SW480 (cell line): ENCODE results near the gene ITM2C.

ENCODE experiments used
- DNase-seq: peaks from one replicate; pipeline ENCODE4 v3.0.0-alpha.2; 2016; ENCODE audit warnings: low spot score

ITM2C gene

DNA sequence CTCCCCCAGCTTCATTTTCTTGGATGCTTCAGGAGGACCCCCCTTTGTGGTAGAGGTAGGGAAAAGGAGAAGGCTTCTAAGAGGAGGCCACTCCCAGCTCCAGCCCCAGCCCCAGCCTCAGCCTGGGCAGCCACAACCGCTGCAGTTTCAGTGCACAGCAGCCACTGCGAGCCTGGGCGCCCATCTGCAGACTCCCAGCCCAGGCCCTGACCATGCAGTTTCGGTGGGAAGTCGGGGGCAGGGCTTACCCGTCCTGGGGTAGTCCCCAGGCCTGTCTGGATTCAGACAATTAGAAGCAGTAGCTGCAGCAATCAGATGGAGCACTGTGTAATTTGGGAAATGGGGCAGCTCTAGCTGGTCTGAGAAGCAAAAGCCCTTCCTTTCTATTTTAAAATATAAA is 28.6 kb downstream of the ITM2C start:
- no peak for DNase-seq

DNA sequence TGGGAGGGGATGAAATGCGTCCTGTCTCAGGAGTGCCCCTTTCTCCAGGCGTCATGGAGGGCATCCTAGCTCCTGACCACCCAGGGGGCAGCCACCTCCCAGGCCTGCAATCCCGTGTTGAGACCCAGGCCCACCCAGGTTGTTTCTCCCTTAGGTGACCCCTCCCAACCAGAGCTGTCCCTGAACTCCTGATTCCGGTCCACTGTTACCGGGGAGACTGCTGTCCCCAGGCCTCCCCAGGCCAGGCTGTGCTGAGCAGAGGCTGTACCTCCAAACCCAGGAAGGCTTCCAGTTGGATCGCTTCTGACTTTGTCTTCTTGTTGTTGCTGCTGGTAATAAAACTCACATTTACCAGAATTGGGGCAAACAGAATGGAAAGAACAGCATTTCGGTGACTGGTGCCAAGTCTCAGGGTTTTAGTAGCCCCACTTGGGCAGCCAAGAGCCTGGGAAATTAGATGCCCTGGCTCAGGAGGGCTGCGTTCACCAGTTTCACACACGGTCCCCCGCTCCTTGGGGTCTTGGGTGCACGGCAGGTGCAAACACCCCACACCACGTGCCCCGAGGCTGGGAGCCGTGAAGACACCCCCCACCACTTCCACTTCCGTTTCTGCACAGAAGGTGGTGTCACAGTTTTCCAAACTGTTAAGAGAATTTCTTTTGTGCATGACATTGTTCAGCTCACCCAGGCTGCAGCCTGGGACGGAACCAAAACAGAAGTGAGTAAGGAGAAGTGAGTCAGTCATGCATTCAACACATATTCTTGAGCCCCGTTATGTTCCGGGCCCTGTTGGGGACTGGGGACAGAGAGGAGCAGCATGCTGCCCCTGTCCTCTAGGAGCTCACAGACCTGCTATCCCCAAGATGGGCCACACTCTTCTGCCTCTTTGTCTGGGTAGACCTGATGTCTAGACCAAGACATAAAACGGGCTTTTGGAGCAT is 29.4 kb downstream of the ITM2C start:
- no peak for DNase-seq

DNA sequence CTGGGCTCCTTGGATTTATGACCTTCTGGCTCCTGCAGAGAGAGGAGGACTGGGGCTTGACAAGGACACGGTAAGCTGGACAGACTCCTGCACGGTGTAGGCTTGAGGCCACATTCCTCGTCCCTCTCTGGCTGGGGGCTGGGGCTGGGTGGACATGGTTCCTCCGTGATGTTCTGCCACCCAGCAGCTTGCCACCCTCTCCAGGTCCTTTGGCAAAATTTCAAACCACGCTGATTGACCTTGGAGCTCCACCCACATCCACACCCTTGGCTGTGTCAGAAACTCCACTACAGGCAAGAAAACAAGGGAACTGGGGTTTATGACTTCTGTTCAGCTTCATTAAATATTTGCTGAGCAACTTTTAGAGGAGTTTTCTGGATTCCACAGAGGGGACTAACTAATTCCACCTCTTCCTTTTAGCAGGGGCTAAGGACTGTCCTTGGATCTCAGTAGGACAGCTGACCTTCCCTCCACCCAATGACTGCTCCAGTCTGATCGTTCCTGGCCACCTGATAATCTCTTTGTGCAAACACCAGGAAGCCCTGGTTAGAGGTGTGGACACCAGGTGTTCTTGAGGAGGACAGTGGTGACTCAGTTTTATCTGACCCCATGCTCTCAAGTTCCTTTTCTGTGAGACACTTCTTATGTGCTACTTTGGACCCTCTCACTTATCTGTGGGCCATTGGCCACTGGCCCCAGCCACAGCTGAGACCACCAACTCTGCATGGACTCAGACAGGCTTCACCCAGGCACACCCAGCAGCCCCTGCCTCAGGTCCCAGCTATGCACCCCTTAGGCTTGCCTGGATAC is 31.0 kb downstream of the ITM2C start:
- DNase-seq: peak; percentile 27

DNA sequence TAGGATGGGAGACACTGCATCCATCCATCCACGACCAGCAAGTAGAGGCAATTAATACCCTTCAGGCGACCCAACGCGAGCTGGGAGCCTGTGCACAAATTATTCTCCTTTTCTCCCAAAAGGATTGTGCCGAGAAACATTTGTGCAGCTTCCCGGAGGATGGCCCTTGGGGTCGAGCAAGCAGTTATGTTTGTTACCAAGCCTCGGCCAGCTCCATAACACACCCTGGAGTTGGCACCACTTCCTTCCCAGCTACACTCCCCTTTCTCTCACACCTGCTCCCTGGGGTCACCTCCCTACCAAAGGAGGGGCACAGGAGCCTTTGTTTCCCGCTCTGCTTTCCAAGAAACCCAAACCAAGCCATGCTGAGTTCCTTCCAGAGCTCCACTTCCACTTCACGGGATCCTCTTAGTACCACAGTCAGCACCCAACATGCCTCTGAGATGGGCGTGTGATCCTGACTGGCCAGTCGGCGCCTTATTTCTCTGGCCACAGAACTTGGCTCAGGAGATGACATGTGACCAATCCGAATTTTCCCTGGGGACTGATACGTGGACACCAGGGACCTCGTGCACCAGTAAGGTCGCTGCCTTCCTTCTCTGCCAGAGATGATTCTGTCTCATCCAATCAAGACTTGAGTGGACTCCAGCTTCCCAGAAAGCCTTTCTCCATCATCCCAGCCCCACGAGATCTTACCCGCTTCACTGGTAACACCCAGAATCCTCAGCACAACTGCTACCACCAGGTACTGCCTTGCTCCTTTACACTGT is 31.8 kb downstream of the ITM2C start:
- no peak for DNase-seq

DNA sequence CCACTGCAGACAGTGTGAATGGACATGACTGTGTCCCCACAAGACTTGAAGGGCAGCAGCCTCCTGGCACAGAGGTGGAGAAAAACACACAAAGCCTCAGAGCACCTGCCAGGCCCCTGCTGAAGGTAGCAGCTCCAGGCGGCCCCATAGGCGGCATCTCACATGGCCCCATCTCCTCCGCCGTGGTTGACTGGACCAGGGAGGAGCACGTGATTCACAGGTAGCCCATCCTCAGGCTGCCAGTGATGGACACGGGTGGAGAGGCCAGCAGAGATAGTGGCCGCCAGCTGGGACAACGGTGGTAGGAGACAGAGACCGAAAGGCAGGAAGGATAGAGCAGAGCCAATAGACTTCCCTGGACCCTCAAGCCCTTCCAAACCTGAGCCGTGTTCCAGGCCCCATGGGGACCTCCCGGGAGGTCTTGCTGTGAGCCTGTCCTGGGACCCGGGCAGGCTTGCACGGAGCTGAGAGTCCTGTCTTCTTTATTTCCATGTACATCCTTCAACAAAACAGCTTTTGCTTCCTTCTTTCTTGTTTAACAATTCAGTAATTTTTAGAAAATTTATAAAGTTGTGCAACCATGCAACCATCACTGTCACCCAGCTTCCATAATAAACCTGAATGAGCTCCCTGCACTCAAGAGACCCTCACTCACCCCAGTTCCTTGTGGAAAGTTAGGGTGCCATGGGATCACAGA is 33.4 kb downstream of the ITM2C start:
- DNase-seq: no peak

DNA sequence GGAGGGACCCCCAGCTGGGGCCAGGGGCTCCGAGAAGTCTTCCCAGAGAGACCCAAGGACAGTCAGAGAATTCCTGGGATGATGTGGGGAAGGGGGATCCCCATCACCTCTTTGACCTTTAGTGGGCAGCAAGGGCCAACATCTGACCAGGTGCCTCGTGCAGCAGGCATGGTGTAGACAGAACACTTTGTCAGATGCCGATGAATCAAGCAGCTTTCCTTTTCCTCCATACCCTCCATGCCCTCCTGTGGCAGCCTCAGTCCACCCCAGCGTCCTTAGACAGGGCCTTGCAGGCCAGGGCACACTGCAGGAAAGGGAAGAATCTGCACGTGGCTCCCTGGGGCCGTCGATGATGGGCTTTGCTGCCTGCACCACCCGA is 34.0 kb downstream of the ITM2C start:
- DNase-seq: no peak

DNA sequence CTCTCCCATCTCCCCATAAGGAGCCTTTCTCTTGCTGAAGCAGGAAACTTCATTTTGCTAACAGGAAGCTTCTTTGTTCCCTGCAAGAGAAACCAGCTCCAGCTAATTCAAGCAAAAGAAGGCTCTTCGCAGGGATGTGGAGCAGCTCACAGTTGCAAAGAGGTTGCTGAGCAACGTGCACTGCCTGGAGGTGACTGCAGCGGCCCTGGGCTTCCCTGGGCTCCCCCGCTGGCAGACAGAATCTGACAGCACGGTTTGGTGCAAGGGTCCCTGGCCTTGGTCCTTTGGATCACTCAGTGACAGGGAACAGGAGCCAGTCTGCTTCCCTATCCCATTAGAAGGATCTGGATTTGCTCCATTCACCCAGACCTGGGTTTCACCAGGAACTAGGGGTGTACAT is 34.5 kb downstream of the ITM2C start:
- DNase-seq: no peak

DNA sequence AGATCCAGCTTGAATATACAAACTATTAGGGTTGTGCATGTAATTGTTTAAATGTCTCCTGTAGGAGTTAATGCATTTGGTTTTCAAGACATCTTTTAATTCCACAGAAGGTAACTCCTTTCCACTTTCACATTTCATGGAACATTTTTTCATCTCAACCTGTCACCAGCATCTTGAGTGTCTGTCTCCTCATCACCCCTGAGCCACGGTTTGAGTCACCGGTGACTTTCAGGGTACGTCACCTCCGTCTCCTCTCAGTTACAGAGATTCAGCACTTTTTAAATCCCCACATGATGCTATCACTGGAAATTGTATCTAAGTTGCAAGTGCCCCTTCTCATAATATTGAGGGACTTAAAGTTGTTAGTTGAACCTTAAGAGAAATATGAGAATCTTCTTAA is 35.0 kb downstream of the ITM2C start:
- DNase-seq: no peak

DNA sequence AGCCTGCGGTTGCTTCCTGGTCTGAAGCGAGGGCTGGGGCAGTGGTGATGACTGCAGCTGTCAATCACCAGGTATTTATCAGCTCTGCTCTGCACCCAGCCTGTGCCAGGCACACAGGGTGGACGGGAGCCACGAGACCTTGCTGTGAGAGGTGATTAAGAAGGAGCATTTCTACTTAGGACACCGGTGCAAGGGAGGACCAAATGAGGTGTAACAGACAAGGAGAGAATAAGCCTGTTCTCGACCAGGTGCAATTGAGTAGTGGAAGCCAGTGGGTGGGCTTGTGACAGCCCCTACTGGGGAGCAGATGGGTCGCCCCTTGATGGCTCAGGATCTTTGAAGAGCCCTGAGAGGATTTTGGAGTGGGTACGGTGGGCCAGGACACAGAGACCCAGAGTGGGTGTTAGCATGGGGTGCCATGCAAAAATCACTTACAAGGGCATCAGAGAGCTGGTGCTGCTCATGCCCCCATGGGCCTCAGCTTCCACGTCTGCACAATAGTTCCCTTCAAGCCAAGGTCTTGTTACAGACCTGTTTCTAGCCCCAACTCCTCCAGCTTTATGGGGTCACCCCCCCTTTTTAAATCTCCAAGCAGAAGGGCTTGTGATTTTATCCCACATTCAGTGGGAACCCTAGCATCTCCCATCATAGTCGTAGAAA is 35.7 kb downstream of the ITM2C start:
- DNase-seq: no peak

DNA sequence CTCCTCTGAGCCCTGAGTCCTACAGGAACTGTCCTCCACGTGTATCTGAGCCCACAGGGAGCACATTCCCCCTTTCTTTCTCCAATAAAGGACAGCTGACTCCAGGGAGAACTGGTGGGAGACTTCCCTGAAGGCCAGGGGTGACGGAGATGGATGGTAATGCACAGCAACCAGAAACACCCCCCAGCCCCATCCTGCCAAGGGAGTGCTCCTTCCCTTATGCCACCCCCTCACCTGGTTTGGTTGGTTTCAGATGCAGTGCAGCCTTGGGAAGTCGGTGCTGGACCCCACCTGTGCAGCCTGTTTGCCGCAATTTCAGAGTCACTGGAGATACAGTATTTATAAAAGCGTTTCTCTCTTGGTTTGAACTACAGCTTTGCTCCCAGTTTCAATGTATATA is 36.3 kb downstream of the ITM2C start:
- no peak for DNase-seq

DNA sequence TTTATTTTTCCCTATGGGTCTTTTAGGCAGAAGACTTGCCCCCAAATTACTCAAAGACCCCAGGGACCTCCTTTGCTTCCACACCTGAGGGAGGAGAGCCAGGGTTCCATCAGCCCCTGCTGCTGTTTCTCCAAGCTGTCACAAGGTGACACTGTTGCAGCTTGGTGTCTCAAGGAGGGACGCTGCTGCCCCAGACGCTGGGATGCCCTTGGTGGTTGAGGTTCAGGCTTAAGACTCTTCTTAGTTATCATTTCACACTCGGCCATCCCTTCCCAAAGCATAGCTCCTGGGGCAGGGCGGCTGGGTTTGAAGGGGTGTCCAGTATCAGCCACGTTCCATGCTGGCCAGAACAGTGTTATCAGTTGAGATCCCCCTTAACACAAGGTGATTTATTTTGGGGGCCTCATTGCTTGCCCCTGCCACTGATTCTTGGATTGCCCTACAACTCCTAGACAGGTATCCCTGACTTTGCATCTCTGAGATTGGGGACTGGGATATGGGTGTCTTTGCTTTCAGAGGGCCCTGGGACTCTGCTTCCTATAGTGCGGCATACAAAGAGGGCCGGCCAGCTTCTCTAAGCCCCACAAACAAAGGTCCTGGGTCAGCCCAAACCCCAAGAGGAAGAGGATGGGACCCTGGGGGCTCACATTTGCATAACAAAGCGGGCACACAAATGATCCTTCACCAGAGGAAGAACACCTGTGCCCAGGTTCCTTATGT is 37.6 kb downstream of the ITM2C start:
- peak; percentile 50 for DNase-seq

DNA sequence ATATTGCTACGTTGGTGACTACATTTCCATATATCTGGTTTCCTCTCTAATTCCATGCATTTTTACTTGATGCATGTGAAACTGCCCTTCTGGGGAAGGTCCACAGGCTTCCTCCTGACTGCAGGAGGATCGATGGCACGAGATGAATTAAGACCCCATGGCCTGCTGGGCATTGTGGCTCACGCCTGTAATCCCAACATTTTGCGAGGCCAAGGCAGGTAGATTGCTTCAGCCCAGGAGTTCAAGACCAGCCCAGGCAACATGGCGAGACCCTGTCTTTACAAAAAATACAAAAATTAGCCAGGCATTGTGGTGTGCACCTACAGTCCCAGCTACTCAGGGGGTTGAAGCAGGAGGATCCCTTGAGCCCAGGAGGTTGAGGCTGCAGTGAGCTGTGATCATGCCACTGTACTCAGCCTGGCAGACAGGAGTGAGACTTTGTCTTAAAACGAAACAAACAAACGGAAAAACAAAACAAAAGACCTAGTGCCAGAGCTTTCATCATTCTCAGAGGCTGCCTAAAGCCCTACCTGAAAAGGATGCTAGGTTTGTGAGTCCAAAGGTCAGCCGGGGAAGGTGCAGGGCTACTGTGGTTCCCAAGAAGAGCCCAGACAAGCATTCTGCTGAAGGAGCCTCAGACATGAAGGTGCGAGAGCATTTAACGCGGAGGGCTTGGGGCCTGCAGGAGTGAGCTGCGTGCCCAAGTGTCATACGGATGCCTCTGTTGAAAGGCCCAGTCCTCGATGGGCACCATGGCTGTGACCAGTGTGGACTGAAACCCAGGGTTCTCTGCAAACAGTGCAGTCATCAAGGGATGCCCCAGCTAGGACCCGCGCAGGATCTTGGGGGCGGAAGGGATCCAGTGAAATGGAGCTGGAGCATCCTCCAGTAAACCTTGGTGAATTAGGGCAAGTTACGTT is 38.7 kb downstream of the ITM2C start:
- DNase-seq: no peak

DNA sequence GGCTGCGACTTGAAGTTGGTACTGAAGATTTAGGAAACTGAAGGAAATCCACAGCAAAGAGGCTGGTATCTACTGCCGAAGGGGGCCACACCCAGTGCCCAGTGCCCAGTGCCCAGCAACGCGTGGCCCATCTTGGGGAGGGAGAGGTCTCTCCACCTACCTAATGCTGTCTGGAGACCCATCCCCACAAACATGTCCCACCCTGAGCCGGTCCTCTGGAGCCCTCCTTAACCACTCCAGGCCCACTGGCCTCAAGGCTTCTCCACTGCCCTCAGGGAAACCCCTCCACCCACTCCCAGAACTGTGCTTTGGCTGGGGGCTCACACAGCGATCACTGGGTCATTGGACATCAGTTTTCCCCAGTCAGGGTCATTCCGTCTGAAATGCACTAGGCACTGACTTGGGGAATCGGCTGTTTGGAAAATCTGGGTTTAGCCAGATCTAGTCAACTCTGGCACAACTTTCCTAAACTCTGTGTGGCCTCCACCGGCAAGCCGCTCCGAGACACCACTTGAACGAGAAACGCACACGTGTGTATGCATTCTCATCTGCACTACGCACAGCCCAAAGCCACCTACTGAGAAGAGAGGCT is 40.2 kb downstream of the ITM2C start:
- DNase-seq: no peak

DNA sequence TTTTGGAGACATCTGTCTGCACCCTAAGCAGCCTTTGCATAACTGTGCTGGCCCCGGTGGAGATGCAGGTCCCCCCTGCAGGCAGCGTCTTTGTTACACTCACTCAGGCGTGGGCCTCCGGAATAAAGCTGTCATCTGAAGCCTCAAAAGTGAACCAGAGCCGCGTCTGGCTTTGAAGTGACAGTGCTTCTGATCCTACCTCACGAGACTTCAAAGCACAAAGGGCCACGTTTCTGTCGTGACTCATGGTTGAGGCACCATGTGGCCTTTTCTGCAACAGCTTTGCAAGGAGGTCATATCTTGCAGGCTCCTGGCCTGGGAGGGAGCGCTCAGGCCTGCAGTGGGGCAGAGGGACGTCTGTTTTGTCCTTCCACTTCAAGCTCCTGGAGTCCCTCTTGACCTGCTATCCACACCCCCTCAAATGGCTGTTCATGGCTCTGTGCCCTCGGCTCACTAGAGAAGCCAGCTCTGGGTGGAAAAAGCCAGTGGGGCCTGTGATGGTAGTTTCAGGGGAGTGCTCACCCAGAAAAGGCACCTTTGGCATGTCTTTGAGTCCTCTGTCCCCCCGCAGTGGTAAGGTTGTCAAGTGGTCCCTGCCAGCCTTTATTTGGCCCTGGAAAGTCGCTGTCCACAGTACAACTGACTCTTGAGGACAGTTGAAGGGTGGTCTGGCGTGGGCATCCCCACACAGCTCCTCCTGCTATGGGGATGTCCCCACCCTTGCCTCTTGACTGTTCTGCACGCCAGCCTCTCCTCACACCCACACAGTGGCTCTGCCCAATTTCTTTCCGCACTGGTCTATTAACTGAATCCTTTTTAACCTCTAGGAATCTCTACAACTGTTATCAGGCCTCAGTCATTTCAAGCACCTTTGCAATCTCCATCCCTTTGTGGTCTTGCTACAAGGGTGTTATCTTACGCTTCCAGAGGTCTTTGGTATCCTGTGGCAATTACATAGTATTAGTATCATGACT is 41.0 kb downstream of the ITM2C start:
- peak; percentile 96 for DNase-seq

DNA sequence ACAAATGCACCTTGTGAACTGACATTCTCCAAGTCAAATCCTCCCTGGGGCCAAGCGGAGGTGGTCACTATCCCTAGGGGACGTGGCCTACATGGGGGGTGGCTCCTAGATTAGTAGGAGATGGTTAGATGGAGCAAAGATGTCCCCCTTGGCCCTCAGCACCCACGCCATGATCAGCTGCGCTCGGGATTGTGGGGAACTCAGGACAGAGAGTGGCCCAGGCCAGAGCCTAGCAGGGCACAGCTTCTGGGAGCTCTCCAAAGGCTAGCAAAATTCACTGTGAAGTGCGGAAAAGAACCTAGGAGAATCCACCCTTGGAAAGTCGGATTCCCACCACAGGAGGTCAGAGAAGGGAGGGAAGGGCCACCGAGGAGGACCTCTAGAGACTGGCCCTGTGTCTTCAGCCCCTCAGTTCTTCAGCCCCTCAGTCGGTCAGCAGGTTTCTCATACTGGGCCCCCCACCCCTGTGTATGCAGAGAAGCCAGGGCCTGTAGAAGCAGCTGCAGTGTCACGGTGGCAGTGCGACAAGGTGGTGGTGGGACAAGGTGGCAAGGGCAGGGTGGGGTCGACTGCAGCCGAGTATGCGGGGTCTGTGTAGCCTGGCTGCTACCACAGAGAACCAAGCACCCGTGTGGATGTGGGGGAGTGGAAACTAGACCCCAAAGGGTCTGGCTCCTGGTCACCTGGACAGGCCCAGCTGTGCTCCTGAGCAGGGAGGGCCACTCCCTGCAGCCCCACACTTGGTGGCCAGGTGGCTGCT is 41.9 kb downstream of the ITM2C start:
- no peak for DNase-seq

DNA sequence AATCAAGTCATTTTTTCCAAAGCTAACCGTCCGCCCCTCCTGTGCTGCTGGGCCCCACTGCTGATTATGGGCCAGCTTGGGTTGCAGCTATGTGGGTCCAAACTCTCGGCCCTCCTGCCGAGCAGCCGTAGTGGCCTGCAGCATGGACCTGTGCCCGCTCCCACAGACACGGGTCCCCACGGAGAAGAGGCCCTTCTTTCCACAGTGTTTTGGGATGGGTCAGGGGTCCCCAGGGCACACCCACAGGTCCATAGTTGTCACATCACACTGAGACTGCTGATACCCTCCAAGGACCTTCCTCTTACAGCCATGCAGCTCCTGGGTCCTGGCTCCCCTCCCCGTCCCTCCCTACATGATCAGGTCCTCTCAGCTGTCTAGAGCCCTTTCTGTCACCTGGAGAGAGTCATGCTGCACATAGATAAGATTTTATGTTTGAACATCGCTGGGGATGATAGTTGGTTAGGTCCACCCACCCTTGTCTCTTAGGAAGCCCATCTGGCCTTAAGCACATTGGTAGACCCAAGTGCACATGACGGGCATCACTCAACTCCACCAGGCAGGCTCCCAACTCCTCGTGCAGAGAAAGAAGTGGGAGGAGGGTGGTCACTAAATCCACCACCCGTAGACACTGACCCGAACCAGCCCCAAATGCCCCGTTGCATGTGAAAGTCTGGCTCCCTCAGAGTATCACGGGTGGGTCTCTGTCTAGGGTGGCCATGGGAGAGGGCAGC is 42.8 kb downstream of the ITM2C start:
- no peak for DNase-seq
